Medulla oblongata (tissue), 1 donor: Measurements from ENCODE around the gene EDEM3.
"Not testable (repeated sequence)": the region's sequence is repeated elsewhere in the genome, so short reads cannot be mapped to it uniquely, and the experiment has no call there.

Experiments used
- DNase-seq: peaks from one replicate; pipeline ENCODE4 v3.0.0-alpha.2; 2015; ENCODE audit errors: extremely low spot score

EDEM3 gene

GRCh38 chr1:184754476-184755225 is at the start of gene EDEM3:
EDEM3 (minus strand) TSS chr1:184754858; CDS start chr1:184754646, 212 bp downstream.
- DNase-seq: peak; percentile 100

- DNase-seq: no peak
Observed at GRCh38 chr1:184804220-184804619, 49.6 kb upstream of the EDEM3 start.

- no peak for DNase-seq
Observed at GRCh38 chr1:184803180-184803492, 48.5 kb upstream of the EDEM3 start.

- DNase-seq: no peak
Observed at GRCh38 chr1:184802354-184803179, 47.9 kb upstream of the EDEM3 start.

- no peak for DNase-seq
Observed at GRCh38 chr1:184801503-184801902, 46.8 kb upstream of the EDEM3 start.

GRCh38 chr1:184800876-184801275 is 46.2 kb upstream of the EDEM3 start:
- no peak for DNase-seq

GRCh38 chr1:184793967-184794366 is 39.3 kb upstream of the EDEM3 start:
- no peak for DNase-seq

- DNase-seq: peak; percentile 87
Observed at GRCh38 chr1:184792450-184792969, 37.9 kb upstream of the EDEM3 start.

GRCh38 chr1:184791550-184791900 is 36.9 kb upstream of the EDEM3 start:
- DNase-seq: no peak

GRCh38 chr1:184790642-184791549 is 36.2 kb upstream of the EDEM3 start:
- DNase-seq: no peak

- DNase-seq: no peak
Observed at GRCh38 chr1:184789884-184790283, 35.2 kb upstream of the EDEM3 start.

GRCh38 chr1:184788970-184789369 is 34.3 kb upstream of the EDEM3 start:
- no peak for DNase-seq

- DNase-seq: no peak
Observed at GRCh38 chr1:184785529-184785928, 30.9 kb upstream of the EDEM3 start.

- DNase-seq: not testable (repeated sequence)
Observed at GRCh38 chr1:184783723-184784122, 29.1 kb upstream of the EDEM3 start.

- no peak for DNase-seq
Observed at GRCh38 chr1:184781941-184782340, 27.3 kb upstream of the EDEM3 start.

- DNase-seq: no peak
Observed at GRCh38 chr1:184775885-184776284, 21.2 kb upstream of the EDEM3 start.

- no peak for DNase-seq
Observed at GRCh38 chr1:184775329-184775728, 20.7 kb upstream of the EDEM3 start.

- no peak for DNase-seq
Observed at GRCh38 chr1:184773762-184774320, 19.2 kb upstream of the EDEM3 start.

- DNase-seq: no peak
Observed at GRCh38 chr1:184771190-184771691, 16.6 kb upstream of the EDEM3 start.

- DNase-seq: no peak
Observed at GRCh38 chr1:184770181-184770979, 15.7 kb upstream of the EDEM3 start.

GRCh38 chr1:184769241-184769640 is 14.6 kb upstream of the EDEM3 start:
- DNase-seq: no peak
